Omental fat pad (tissue), 4 donors: ENCODE data around the gene URB1. TPM values are rescaled to one million over a fixed set of nuclear protein-coding genes. Genes with fewer than 3 reads are reported as not detected.

Source experiments
- ATAC-seq: fragments of 150-250 bp; one replicate; pipeline ENCODE4 v1.9.1; 2016; ENCODE audit warnings: mild to moderate bottlenecking, moderate library complexity; ENCODE audit not compliant: low FRiP score
- DNase-seq: peaks from one replicate; pipeline ENCODE4 v3.0.0-alpha.2; 2019; ENCODE audit warnings: low spot score
- CTCF ChIP-seq, 3 donors: fragments of 450-650 bp; IDR thresholded peaks; one replicate each; pipeline ENCODE4 v1.5.1; 2016 to 2017; ENCODE audit warnings: antibody characterized with exemption in 3 of 3, mild to moderate bottlenecking in 3 of 3, moderate library complexity in 2 of 3
- total RNA-seq, 4 donors: library from RNA; depleted of rRNA; stranded (reverse); fragments of >200 nt; gene quantifications; one replicate each; pipeline ENCODE4 v1.1.0, GENCODE V29; 2016

URB1 gene
- total RNA-seq, 4 donors from 2014 or later, result 17.3 to 48.5 (median 17.4) TPM

- DNase-seq, result no peak
- ATAC-seq, result peak; percentile 19
- TF ChIP-seq CTCF (IDR thresholded peaks at IDR 0.05), result no peak
These were observed 40.3 kb downstream of the URB1 start for GRCh38 chr21:32352526-32352925.

GRCh38 chr21:32351428-32351827, 41.4 kb downstream of the URB1 start:
- ATAC-seq, result no peak
- TF ChIP-seq CTCF (IDR thresholded peaks at IDR 0.05), result no peak
- no peak for DNase-seq

GRCh38 chr21:32350981-32351380, 41.8 kb downstream of the URB1 start:
- TF ChIP-seq CTCF (IDR thresholded peaks at IDR 0.05), result no peak
- DNase-seq (no peak), ATAC-seq (no peak)

GRCh38 chr21:32350211-32350980, 42.4 kb downstream of the URB1 start:
- DNase-seq (no peak), ATAC-seq (no peak)
- no peak for TF ChIP-seq CTCF (IDR thresholded peaks at IDR 0.05)

- no peak for TF ChIP-seq CTCF (IDR thresholded peaks at IDR 0.05)
- no peak for DNase-seq
- ATAC-seq, result no peak
These were observed 43.4 kb downstream of the URB1 start for GRCh38 chr21:32349333-32349944.

GRCh38 chr21:32348604-32349332, 44.0 kb downstream of the URB1 start:
- no peak for ATAC-seq
- no peak for DNase-seq
- no peak for TF ChIP-seq CTCF (IDR thresholded peaks at IDR 0.05)
